HEK293 (cell line): ENCODE results near the gene AGMO.

Source experiments
- CTCF ChIA-PET: fragments of 350-600 bp; formaldehyde crosslinking; extraction: SDS; loops from one replicate; lab custom pipeline; 2021; ENCODE audit warnings: antibody characterized with exemption; lab: Yijun Ruan, JAX
- POLR2A ChIA-PET: fragments of 300-600 bp; formaldehyde crosslinking; extraction: SDS; loops from one replicate; lab custom pipeline; 2020; ENCODE audit warnings: antibody characterized with exemption, inconsistent platforms; lab: Yijun Ruan, JAX
- H3K27ac ChIP-seq: fragments of 200-500 bp; sonication (Bioruptor generic); 2 replicates; pipeline ENCODE4 v1.5.1; 2014; ENCODE audit warnings: low read depth, low read length, control low read depth, inconsistent platforms; ENCODE audit errors: extremely low read depth
- H3K36me3 ChIP-seq, 2 experiments: fragments of 200-500 bp in 1 of 2; sonication (Bioruptor generic) in 1 of 2; 1 replicate in 1 of 2; 2 replicates in 1 of 2; pipeline ENCODE4 v1.5.1; 2014 to 2017; ENCODE audit warnings: inconsistent platforms in 2 of 2, low read length in 2 of 2; ENCODE audit not compliant: control insufficient read depth in 2 of 2, insufficient read depth in 1 of 2
- H3K4me1 ChIP-seq: fragments of 200-500 bp; sonication (Bioruptor generic); 2 replicates; pipeline ENCODE4 v1.5.1; 2014; ENCODE audit warnings: mild to moderate bottlenecking, low read length, inconsistent platforms; ENCODE audit not compliant: control insufficient read depth, insufficient read depth
- H3K4me3 ChIP-seq: 2 replicates; pipeline ENCODE4 v1.5.1; 2011; ENCODE audit warnings: low read depth, mild to moderate bottlenecking, control low read depth, low read length, moderate library complexity
- H3K9me3 ChIP-seq: fragments of 200-500 bp; sonication (Bioruptor generic); 2 replicates; pipeline ENCODE4 v1.5.1; 2014; ENCODE audit warnings: low read depth, low read length, inconsistent platforms; ENCODE audit not compliant: control insufficient read depth, insufficient read depth
- HOXC10 ChIP-seq: sonication (generic); formaldehyde crosslinking; IDR thresholded peaks from 2 replicates; pipeline ENCODE4 v1.8.1; 2023; ENCODE audit warnings: mild to moderate bottlenecking, missing genetic modification reagents
- SCRT2 ChIP-seq: fragments of 450-650 bp; formaldehyde crosslinking; IDR thresholded peaks from 2 replicates; pipeline ENCODE4 v1.5.1; 2016; ENCODE audit warnings: missing biosample characterization, missing genetic modification characterization
- ZBTB1 ChIP-seq: fragments of 450-650 bp; formaldehyde crosslinking; IDR thresholded peaks from 2 replicates; pipeline ENCODE4 v1.5.1; 2016; ENCODE audit warnings: missing biosample characterization, missing genetic modification characterization
- ZBTB21 ChIP-seq: fragments of 450-650 bp; formaldehyde crosslinking; IDR thresholded peaks from 2 replicates; pipeline ENCODE4 v1.5.1; 2017; ENCODE audit warnings: missing biosample characterization, missing genetic modification characterization
- ZFP69B ChIP-seq: fragments of 450-650 bp; formaldehyde crosslinking; IDR thresholded peaks from 2 replicates; pipeline ENCODE4 v1.5.1; 2016; ENCODE audit warnings: missing biosample characterization, missing genetic modification characterization
- ZNF121 ChIP-seq: fragments of 450-650 bp; formaldehyde crosslinking; IDR thresholded peaks from 2 replicates; pipeline ENCODE4 v1.5.1; 2016; ENCODE audit warnings: missing biosample characterization, missing genetic modification characterization
- ZNF184 ChIP-seq: fragments of 450-650 bp; IDR thresholded peaks from 2 replicates; pipeline ENCODE4 v1.5.1; 2018; ENCODE audit warnings: missing biosample characterization, mild to moderate bottlenecking, missing genetic modification characterization
- ZNF23 ChIP-seq: fragments of 450-650 bp; formaldehyde crosslinking; IDR thresholded peaks from 2 replicates; pipeline ENCODE4 v1.5.1; 2016; ENCODE audit warnings: missing biosample characterization, missing genetic modification characterization, borderline replicate concordance
- ZNF248 ChIP-seq: fragments of 450-650 bp; formaldehyde crosslinking; IDR thresholded peaks from 2 replicates; pipeline ENCODE4 v1.5.1; 2017; ENCODE audit warnings: missing biosample characterization, missing genetic modification characterization
- ZNF394 ChIP-seq: fragments of 450-650 bp; formaldehyde crosslinking; IDR thresholded peaks from 2 replicates; pipeline ENCODE4 v1.5.1; 2016; ENCODE audit warnings: missing biosample characterization, missing genetic modification characterization, mild to moderate bottlenecking, moderate library complexity, borderline replicate concordance
- ZNF544 ChIP-seq: fragments of 450-650 bp; formaldehyde crosslinking; IDR thresholded peaks from 2 replicates; pipeline ENCODE4 v1.5.0; 2017; ENCODE audit warnings: missing biosample characterization, missing genetic modification characterization
- ZNF629 ChIP-seq: fragments of 450-650 bp; formaldehyde crosslinking; IDR thresholded peaks from 2 replicates; pipeline ENCODE4 v1.5.1; 2017; ENCODE audit warnings: missing biosample characterization, missing genetic modification characterization
- ZNF670 ChIP-seq: fragments of 450-650 bp; formaldehyde crosslinking; IDR thresholded peaks from 2 replicates; pipeline ENCODE4 v1.5.1; 2016; ENCODE audit warnings: missing biosample characterization, missing genetic modification characterization, low read depth
- ZNF701 ChIP-seq: fragments of 450-650 bp; formaldehyde crosslinking; IDR thresholded peaks from 2 replicates; pipeline ENCODE4 v1.5.1; 2016; ENCODE audit warnings: missing biosample characterization, missing genetic modification characterization
- ZNF768 ChIP-seq: fragments of 450-650 bp; formaldehyde crosslinking; IDR thresholded peaks from 2 replicates; pipeline ENCODE4 v1.5.1; 2018; ENCODE audit warnings: missing biosample characterization, mild to moderate bottlenecking, missing genetic modification characterization
- ZSCAN23 ChIP-seq: fragments of 450-650 bp; formaldehyde crosslinking; IDR thresholded peaks from 2 replicates; pipeline ENCODE4 v1.5.1; 2016; ENCODE audit warnings: missing biosample characterization, missing genetic modification characterization
- ZSCAN30 ChIP-seq: fragments of 450-650 bp; IDR thresholded peaks from 2 replicates; pipeline ENCODE4 v1.5.1; 2018; ENCODE audit warnings: missing biosample characterization, mild to moderate bottlenecking, missing genetic modification characterization, moderate library complexity
- TF ChIP-seq, protein P1 (sequence below): fragments of 450-650 bp; formaldehyde crosslinking; conservative IDR thresholded peaks from 2 replicates; pipeline ENCODE4 v1.5.1; 2016; ENCODE audit warnings: low read depth, missing biosample characterization, missing genetic modification characterization
- TF ChIP-seq, protein P2 (sequence below): fragments of 450-650 bp; formaldehyde crosslinking; IDR thresholded peaks from 2 replicates; pipeline ENCODE4 v1.5.1; 2017; ENCODE audit warnings: missing biosample characterization, missing genetic modification characterization
- TF ChIP-seq, protein P3 (sequence below): fragments of 450-650 bp; IDR thresholded peaks from 2 replicates; pipeline ENCODE4 v1.5.1; 2018; ENCODE audit warnings: missing biosample characterization, missing genetic modification characterization

AGMO gene

DNA sequence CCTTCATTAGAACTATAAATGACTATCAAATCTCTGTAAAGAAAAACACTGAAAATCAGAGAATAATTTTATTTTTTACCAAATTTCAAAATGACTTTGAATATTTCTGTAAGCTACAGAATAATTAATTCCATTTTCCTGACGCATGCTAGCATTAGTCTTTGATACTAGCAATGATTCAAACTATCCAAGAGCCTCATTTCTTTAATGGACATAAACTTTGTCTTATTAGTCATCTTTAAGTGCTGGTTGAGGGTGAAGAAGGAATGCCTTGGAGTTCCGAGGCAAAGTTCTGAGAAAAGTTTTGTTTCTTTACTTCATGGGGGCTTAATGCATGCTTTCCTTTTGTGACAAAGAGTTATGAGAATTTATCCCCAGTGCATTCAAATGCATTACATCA, 137.3 kb downstream of the AGMO start:
- TF ChIP-seq SCRT2 (no peak), ZNF670 (no peak), ZSCAN30 (no peak), ZNF768 (tag by site-specific recombination) (no peak)
- TF ChIP-seq, protein P1, sequence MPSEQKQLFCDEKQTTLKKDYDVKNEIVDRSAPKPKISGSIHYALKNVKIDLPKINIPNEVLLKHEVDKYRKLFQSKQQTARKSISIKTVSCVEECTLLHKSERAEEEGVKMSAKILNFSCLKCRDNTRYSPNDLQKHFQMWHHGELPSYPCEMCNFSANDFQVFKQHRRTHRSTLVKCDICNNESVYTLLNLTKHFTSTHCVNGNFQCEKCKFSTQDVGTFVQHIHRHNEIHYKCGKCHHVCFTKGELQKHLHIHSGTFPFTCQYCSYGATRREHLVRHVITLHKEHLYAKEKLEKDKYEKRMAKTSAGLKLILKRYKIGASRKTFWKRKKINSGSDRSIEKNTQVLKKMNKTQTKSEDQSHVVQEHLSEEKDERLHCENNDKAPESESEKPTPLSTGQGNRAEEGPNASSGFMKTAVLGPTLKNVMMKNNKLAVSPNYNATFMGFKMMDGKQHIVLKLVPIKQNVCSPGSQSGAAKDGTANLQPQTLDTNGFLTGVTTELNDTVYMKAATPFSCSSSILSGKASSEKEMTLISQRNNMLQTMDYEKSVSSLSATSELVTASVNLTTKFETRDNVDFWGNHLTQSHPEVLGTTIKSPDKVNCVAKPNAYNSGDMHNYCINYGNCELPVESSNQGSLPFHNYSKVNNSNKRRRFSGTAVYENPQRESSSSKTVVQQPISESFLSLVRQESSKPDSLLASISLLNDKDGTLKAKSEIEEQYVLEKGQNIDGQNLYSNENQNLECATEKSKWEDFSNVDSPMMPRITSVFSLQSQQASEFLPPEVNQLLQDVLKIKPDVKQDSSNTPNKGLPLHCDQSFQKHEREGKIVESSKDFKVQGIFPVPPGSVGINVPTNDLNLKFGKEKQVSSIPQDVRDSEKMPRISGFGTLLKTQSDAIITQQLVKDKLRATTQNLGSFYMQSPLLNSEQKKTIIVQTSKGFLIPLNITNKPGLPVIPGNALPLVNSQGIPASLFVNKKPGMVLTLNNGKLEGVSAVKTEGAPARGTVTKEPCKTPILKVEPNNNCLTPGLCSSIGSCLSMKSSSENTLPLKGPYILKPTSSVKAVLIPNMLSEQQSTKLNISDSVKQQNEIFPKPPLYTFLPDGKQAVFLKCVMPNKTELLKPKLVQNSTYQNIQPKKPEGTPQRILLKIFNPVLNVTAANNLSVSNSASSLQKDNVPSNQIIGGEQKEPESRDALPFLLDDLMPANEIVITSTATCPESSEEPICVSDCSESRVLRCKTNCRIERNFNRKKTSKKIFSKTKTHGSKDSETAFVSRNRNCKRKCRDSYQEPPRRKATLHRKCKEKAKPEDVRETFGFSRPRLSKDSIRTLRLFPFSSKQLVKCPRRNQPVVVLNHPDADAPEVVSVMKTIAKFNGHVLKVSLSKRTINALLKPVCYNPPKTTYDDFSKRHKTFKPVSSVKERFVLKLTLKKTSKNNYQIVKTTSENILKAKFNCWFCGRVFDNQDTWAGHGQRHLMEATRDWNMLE, result no peak
- CTCF ChIA-PET, result no interaction called here
- POLR2A ChIA-PET, result no interaction called here
- H3K9me3 ChIP-seq, result no peaks in the 10 kb centered on the region
- H3K36me3 ChIP-seq, result no peaks in the 10 kb centered on the region
- no peaks in the 10 kb centered on the region for H3K4me1 ChIP-seq
- H3K27ac ChIP-seq, result no peak overlapping the region
- H3K4me3 ChIP-seq, result no peak overlapping the region

DNA sequence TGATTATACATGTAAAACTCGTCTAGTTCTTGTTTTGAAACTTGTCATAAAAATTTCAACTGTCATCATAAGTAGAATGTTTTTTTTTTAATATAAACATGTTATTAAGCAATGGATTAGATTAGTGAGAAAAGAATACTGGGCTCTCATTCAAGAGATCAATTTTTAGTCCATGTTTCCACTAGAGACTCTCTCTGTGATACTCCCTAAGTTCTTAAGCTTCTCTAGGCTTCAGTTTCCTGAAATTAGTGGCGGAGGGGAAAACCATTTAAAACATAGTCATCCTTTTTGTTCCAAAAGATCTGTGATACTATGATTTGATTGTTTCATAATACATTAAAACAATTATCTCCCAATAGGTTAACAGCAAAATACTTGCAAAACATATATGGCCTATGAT, 142.2 kb downstream of the AGMO start:
- H3K9me3 ChIP-seq, result no peaks in the 10 kb centered on the region
- H3K27ac ChIP-seq, result no peak overlapping the region
- CTCF ChIA-PET, result no interaction called here
- no peaks in the 10 kb centered on the region for H3K36me3 ChIP-seq
- no peaks in the 10 kb centered on the region for H3K4me1 ChIP-seq
- POLR2A ChIA-PET, result no interaction called here
- no peak for TF ChIP-seq ZNF23 (tag by site-specific recombination)
- TF ChIP-seq ZBTB21 (tag by site-specific recombination), result no peak
- TF ChIP-seq ZFP69B (tag by site-specific recombination), result no peak
- no peak for TF ChIP-seq ZNF544 (tag by site-specific recombination)
- no peak for TF ChIP-seq ZSCAN23 (tag by site-specific recombination)
- TF ChIP-seq, protein P2, sequence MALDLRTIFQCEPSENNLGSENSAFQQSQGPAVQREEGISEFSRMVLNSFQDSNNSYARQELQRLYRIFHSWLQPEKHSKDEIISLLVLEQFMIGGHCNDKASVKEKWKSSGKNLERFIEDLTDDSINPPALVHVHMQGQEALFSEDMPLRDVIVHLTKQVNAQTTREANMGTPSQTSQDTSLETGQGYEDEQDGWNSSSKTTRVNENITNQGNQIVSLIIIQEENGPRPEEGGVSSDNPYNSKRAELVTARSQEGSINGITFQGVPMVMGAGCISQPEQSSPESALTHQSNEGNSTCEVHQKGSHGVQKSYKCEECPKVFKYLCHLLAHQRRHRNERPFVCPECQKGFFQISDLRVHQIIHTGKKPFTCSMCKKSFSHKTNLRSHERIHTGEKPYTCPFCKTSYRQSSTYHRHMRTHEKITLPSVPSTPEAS, result no peak
- no peak for TF ChIP-seq ZNF629 (tag by site-specific recombination)
- TF ChIP-seq ZBTB1 (tag by site-specific recombination), result no peak
- no peak for TF ChIP-seq ZNF394 (tag by site-specific recombination)
- TF ChIP-seq, protein P3, sequence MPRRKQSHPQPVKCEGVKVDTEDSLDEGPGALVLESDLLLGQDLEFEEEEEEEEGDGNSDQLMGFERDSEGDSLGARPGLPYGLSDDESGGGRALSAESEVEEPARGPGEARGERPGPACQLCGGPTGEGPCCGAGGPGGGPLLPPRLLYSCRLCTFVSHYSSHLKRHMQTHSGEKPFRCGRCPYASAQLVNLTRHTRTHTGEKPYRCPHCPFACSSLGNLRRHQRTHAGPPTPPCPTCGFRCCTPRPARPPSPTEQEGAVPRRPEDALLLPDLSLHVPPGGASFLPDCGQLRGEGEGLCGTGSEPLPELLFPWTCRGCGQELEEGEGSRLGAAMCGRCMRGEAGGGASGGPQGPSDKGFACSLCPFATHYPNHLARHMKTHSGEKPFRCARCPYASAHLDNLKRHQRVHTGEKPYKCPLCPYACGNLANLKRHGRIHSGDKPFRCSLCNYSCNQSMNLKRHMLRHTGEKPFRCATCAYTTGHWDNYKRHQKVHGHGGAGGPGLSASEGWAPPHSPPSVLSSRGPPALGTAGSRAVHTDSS, result no peak
- TF ChIP-seq ZNF184, result no peak
- TF ChIP-seq ZNF248 (tag by site-specific recombination), result no peak
- no peak for TF ChIP-seq ZNF121 (tag by site-specific recombination)
- no peak for TF ChIP-seq ZNF701 (tag by site-specific recombination)
- TF ChIP-seq HOXC10 (CRISPR knock-in tag), result no peak
- H3K4me3 ChIP-seq, result no peak overlapping the region
